Measurements from ENCODE around the gene PITPNM3.

Gene PITPNM3

GRCh38 chr17:6536053-6536452, 20.3 kb downstream of the PITPNM3 start:
- no peak for TF ChIP-seq CTCF (IDR thresholded peaks at IDR 0.05; ENCODE audit: low read depth, low read length)
- Histone ChIP-seq H3K36me3 (no peaks in the 10 kb centered on the region), H3K9me3 (ENCODE audit: severe bottlenecking) (peaks cover 11% of the 10 kb centered on the region), H3K27me3 (ENCODE audit: insufficient read depth, low read depth, severe bottlenecking) (no peaks in the 10 kb centered on the region), H3K27ac (no peak overlapping the region), H3K4me3 (ENCODE audit: low read depth, low read length) (no peak overlapping the region)
- DNase-seq = no peak

- Histone ChIP-seq H3K9me3 (ENCODE audit: severe bottlenecking) (peaks cover 11% of the 10 kb centered on the region), H3K27ac (no peak overlapping the region), H3K4me3 (ENCODE audit: low read depth, low read length) (no peak overlapping the region), H3K27me3 (ENCODE audit: insufficient read depth, low read depth, severe bottlenecking) (no peaks in the 10 kb centered on the region), H3K36me3 (no peaks in the 10 kb centered on the region)
- no peak for DNase-seq
- TF ChIP-seq CTCF (IDR thresholded peaks at IDR 0.05; ENCODE audit: low read depth, low read length) = no peak
Measured at GRCh38 chr17:6534846-6535514, 21.4 kb downstream of the PITPNM3 start.

- no peak overlapping the region for H3K27ac ChIP-seq
- H3K4me3 ChIP-seq (ENCODE audit: low read depth, low read length) = no peak overlapping the region
- H3K27me3 ChIP-seq (ENCODE audit: insufficient read depth, low read depth, severe bottlenecking) = no peaks in the 10 kb centered on the region
- TF ChIP-seq CTCF (IDR thresholded peaks at IDR 0.05; ENCODE audit: low read depth, low read length) = no peak
- DNase-seq = no peak
- no peaks in the 10 kb centered on the region for H3K9me3 ChIP-seq (ENCODE audit: severe bottlenecking)
- no peaks in the 10 kb centered on the region for H3K36me3 ChIP-seq
Measured at GRCh38 chr17:6532441-6532885, 23.9 kb downstream of the PITPNM3 start.

- Histone ChIP-seq H3K9me3 (ENCODE audit: severe bottlenecking) (no peaks in the 10 kb centered on the region), H3K27me3 (ENCODE audit: insufficient read depth, low read depth, severe bottlenecking) (no peaks in the 10 kb centered on the region), H3K36me3 (no peaks in the 10 kb centered on the region), H3K27ac (no peak overlapping the region), H3K4me3 (ENCODE audit: low read depth, low read length) (no peak overlapping the region)
- no peak for DNase-seq
- no peak for TF ChIP-seq CTCF (IDR thresholded peaks at IDR 0.05; ENCODE audit: low read depth, low read length)
Measured at GRCh38 chr17:6531575-6531974, 24.8 kb downstream of the PITPNM3 start.

GRCh38 chr17:6530324-6530920, 25.9 kb downstream of the PITPNM3 start:
- Histone ChIP-seq H3K9me3 (ENCODE audit: severe bottlenecking) (no peaks in the 10 kb centered on the region), H3K4me3 (ENCODE audit: low read depth, low read length) (no peak overlapping the region), H3K27me3 (ENCODE audit: insufficient read depth, low read depth, severe bottlenecking) (no peaks in the 10 kb centered on the region), H3K27ac (no peak overlapping the region), H3K36me3 (no peaks in the 10 kb centered on the region)
- no peak for TF ChIP-seq CTCF (IDR thresholded peaks at IDR 0.05; ENCODE audit: low read depth, low read length)
- DNase-seq = no peak
